H1 (cell line): Measurements from ENCODE around the gene RHEB.

Experiments
- EP300 ChIP-seq, 2 experiments: IDR thresholded peaks; 1 replicate in 1 of 2; 2 replicates in 1 of 2; pipeline ENCODE4 v1.6.1; 2011 to 2012; ENCODE audit warnings: low read depth in 2 of 2, low read length in 2 of 2, mild to moderate bottlenecking in 2 of 2, borderline replicate concordance in 1 of 2, inconsistent platforms in 1 of 2, moderate library complexity in 1 of 2
- EZH2 ChIP-seq: fragments of 200-600 bp; sonication (generic); IDR thresholded peaks from 2 replicates; pipeline ENCODE4 v1.7.1; 2012; ENCODE audit warnings: low read depth, mild to moderate bottlenecking, moderate library complexity, low read length, inconsistent platforms; ENCODE audit not compliant: severe bottlenecking
- POLR2A ChIP-seq, 2 experiments: IDR thresholded peaks; 1 replicate in 1 of 2; 2 replicates in 1 of 2; pipeline ENCODE4 v1.6.1; 2011; ENCODE audit warnings: low read depth in 2 of 2, low read length in 2 of 2, mild to moderate bottlenecking in 2 of 2; ENCODE audit errors: control extremely low read depth in 1 of 2
- RXRA ChIP-seq: IDR thresholded peaks from 2 replicates; pipeline ENCODE4 v1.6.1; 2011; ENCODE audit warnings: low read depth, mild to moderate bottlenecking, low read length, moderate library complexity; ENCODE audit not compliant: insufficient read depth
- SP4 ChIP-seq: IDR thresholded peaks from 2 replicates; pipeline ENCODE4 v1.6.1; 2012; ENCODE audit warnings: low read length, inconsistent platforms
- SRF ChIP-seq: IDR thresholded peaks from 2 replicates; pipeline ENCODE4 v1.6.1; 2011; ENCODE audit warnings: mild to moderate bottlenecking, low read depth, low read length, moderate library complexity
- ZNF274 ChIP-seq: IDR thresholded peaks from 2 replicates; pipeline ENCODE4 v1.7.0; 2012; ENCODE audit warnings: low read length, borderline replicate concordance; ENCODE audit errors: extremely low read depth
- TF ChIP-seq, protein P1 (sequence below): IDR thresholded peaks from 2 replicates; pipeline ENCODE4 v1.6.1; 2012; ENCODE audit warnings: inconsistent platforms
- TF ChIP-seq, protein P2 (sequence below), 3 experiments: IDR thresholded peaks; 1 replicate in 2 of 3; 2 replicates in 1 of 3; pipeline versions ENCODE4 v1.5.1 to v1.6.1; 2011; ENCODE audit warnings: low read length in 3 of 3, mild to moderate bottlenecking in 3 of 3, inconsistent platforms in 2 of 3, low read depth in 1 of 3, moderate library complexity in 1 of 3; ENCODE audit not compliant: insufficient read depth in 1 of 3; ENCODE audit errors: control extremely low read depth in 1 of 3
- TF ChIP-seq, protein P3 (sequence below): IDR thresholded peaks from 2 replicates; pipeline ENCODE4 v1.6.1; 2011; ENCODE audit warnings: low read length, improper control_type of control experiment
- TF ChIP-seq, protein P4 (sequence below): IDR thresholded peaks from 2 replicates; pipeline ENCODE4 v1.6.1; 2012; ENCODE audit warnings: inconsistent platforms

DNA sequence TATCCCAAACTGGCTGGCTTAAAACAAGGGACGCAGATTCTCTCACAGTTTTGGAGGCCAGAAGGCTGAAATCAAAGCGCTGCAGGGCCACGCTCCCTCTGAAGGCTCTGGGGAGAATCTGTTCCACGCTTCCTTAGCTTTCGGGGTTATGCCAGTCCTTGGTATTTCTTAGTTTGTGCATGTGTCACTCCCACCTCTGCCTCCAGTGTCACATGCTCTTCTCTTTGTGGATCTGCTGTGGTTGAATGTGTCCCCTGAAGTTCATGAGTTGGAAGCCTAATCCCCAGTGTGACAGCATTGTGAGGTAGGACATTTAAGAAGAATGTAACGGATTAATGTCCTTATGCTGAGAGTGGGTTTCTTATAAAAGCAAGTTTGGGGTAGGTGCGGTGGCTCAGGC lies 29.4 kb upstream of the RHEB start:
- TF ChIP-seq, protein P1, sequence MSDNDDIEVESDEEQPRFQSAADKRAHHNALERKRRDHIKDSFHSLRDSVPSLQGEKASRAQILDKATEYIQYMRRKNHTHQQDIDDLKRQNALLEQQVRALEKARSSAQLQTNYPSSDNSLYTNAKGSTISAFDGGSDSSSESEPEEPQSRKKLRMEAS: no peak
- TF ChIP-seq POLR2A (IDR thresholded peaks at IDR 0.05; ENCODE audit: control extremely low read depth in 1 of 2, low read depth in 2 of 2, low read length in 2 of 2): no peak
- TF ChIP-seq, protein P2, sequence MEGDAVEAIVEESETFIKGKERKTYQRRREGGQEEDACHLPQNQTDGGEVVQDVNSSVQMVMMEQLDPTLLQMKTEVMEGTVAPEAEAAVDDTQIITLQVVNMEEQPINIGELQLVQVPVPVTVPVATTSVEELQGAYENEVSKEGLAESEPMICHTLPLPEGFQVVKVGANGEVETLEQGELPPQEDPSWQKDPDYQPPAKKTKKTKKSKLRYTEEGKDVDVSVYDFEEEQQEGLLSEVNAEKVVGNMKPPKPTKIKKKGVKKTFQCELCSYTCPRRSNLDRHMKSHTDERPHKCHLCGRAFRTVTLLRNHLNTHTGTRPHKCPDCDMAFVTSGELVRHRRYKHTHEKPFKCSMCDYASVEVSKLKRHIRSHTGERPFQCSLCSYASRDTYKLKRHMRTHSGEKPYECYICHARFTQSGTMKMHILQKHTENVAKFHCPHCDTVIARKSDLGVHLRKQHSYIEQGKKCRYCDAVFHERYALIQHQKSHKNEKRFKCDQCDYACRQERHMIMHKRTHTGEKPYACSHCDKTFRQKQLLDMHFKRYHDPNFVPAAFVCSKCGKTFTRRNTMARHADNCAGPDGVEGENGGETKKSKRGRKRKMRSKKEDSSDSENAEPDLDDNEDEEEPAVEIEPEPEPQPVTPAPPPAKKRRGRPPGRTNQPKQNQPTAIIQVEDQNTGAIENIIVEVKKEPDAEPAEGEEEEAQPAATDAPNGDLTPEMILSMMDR (IDR thresholded peaks at IDR 0.05; ENCODE audit: control extremely low read depth in 1 of 3, insufficient read depth in 1 of 3, low read depth in 1 of 3, low read length in 3 of 3): no peak
- TF ChIP-seq ZNF274: no peak
- no peak for TF ChIP-seq SP4
- TF ChIP-seq, protein P3, sequence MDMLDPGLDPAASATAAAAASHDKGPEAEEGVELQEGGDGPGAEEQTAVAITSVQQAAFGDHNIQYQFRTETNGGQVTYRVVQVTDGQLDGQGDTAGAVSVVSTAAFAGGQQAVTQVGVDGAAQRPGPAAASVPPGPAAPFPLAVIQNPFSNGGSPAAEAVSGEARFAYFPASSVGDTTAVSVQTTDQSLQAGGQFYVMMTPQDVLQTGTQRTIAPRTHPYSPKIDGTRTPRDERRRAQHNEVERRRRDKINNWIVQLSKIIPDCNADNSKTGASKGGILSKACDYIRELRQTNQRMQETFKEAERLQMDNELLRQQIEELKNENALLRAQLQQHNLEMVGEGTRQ: no peak
- no peak for TF ChIP-seq EP300 (IDR thresholded peaks at IDR 0.05; ENCODE audit: borderline replicate concordance in 1 of 2, low read depth in 2 of 2, low read length in 2 of 2)
- TF ChIP-seq, protein P4, sequence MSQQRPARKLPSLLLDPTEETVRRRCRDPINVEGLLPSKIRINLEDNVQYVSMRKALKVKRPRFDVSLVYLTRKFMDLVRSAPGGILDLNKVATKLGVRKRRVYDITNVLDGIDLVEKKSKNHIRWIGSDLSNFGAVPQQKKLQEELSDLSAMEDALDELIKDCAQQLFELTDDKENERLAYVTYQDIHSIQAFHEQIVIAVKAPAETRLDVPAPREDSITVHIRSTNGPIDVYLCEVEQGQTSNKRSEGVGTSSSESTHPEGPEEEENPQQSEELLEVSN: no peak
- no peak for TF ChIP-seq RXRA
- no peak for TF ChIP-seq EZH2
- TF ChIP-seq SRF: no peak
